Immature natural killer cell (primary cell): ENCODE measurements around the gene FLOT1. TPM values are rescaled to one million over a fixed set of nuclear protein-coding genes. Genes with fewer than 3 reads are reported as not detected.
"Not testable (repeated sequence)": the region's sequence is repeated elsewhere in the genome, so short reads cannot be mapped to it uniquely, and the experiment has no call there.

Experiments used
- DNase-seq, 3 donors: peaks; one replicate each; pipeline ENCODE4 v3.0.0; 2022; ENCODE audit warnings: mixed read lengths in 1 of 3
- H3K27ac Mint-ChIP-seq, 6 donors: one replicate each; pipeline ENCODE4 v1.8.0; 2020; ENCODE audit warnings: mixed read lengths in 6 of 6, mild to moderate bottlenecking in 5 of 6, inconsistent platforms in 4 of 6, moderate library complexity in 3 of 6
- H3K27me3 Mint-ChIP-seq, 3 donors: one replicate each; pipeline ENCODE4 v1.8.0; 2020 to 2021; ENCODE audit warnings: low read depth in 3 of 3, mild to moderate bottlenecking in 3 of 3, mixed read lengths in 3 of 3, moderate library complexity in 3 of 3, inconsistent platforms in 1 of 3
- H3K36me3 Mint-ChIP-seq, 3 donors: one replicate each; pipeline ENCODE4 v1.8.0; 2020; ENCODE audit warnings: mixed read lengths in 3 of 3, inconsistent platforms in 2 of 3, mild to moderate bottlenecking in 2 of 3
- H3K4me1 Mint-ChIP-seq, 2 donors: one replicate each; pipeline ENCODE4 v1.8.0; 2020; ENCODE audit warnings: inconsistent platforms in 2 of 2, mild to moderate bottlenecking in 2 of 2, mixed read lengths in 2 of 2, moderate library complexity in 1 of 2
- H3K4me3 Mint-ChIP-seq, 5 donors: one replicate each; pipeline ENCODE4 v1.8.0; 2020; ENCODE audit warnings: mild to moderate bottlenecking in 5 of 5, mixed read lengths in 5 of 5, inconsistent platforms in 3 of 5, moderate library complexity in 3 of 5
- H3K9me3 Mint-ChIP-seq, 6 donors: one replicate each; pipeline ENCODE4 v1.8.0; 2020; ENCODE audit warnings: mild to moderate bottlenecking in 6 of 6, mixed read lengths in 6 of 6, inconsistent platforms in 4 of 6, moderate library complexity in 3 of 6
- polyA plus RNA-seq, 3 donors: library from polyadenylated mRNA; unstranded; fragments of 300-500 nt; fragmentation: Illumina TruSeq; gene quantifications; one replicate each; pipeline ENCODE4 v1.2.3, GENCODE V29; 2021

Gene FLOT1
- polyA plus RNA-seq, 3 donors from 2014 or later: 148 to 214 (median 174) TPM

DNA sequence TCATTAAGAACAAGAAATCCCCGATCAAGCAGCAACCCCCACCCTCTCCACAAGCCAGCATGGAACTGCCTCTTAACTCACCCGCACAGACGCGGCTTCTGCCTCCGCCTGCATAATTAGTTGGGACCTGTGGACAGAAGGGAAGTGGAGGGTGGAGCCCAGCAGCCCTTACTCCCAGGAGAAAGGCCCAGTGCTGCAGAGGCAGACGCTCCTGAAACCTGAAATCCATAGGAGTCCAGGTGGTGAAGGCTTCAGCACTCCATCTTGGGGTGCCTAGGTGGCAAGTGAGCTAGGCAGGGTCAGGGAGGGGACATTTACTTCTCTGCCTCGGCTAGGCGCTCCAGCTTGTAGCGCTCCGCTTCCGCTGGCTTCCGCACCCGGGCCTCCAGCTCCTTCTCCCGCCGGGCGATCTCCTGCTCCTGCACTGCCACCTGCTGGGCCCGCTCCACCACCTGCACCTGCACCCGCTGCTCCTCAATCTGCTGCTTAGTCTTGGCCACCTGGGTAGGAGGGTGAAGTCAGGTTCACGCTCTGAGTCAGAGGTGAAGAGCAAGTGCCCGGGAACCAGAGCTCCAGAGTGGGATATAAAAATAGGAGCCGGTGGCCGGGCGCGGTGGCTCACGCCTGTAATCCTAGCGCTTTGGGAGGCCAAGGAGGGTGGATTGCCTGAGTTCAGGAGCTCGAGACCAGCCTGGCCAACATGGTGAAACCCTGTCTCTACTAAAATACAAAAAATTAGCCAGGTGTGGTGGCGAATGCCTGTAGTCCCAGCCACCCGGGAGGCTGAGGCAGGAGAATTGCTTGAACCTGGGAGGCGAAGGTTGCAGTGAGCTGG is 11.7 kb downstream of the FLOT1 start:
- peaks cover 0 to 26% (median 6%) of the 10 kb centered on the region in 3 donors for H3K36me3 Mint-ChIP-seq
- no peaks in the 10 kb centered on the region for H3K9me3 Mint-ChIP-seq
- peaks cover 21 to 24% of the 10 kb centered on the region in 2 donors for H3K4me1 Mint-ChIP-seq
- DNase-seq: peak; percentile 49 to 66 (median 58)
- peak overlapping the region in 1 of 6 donors; percentile 40 for H3K27ac Mint-ChIP-seq
- peak overlapping the region in 1 of 5 donors; percentile 6 for H3K4me3 Mint-ChIP-seq
- H3K27me3 Mint-ChIP-seq: no peaks in the 10 kb centered on the region

DNA sequence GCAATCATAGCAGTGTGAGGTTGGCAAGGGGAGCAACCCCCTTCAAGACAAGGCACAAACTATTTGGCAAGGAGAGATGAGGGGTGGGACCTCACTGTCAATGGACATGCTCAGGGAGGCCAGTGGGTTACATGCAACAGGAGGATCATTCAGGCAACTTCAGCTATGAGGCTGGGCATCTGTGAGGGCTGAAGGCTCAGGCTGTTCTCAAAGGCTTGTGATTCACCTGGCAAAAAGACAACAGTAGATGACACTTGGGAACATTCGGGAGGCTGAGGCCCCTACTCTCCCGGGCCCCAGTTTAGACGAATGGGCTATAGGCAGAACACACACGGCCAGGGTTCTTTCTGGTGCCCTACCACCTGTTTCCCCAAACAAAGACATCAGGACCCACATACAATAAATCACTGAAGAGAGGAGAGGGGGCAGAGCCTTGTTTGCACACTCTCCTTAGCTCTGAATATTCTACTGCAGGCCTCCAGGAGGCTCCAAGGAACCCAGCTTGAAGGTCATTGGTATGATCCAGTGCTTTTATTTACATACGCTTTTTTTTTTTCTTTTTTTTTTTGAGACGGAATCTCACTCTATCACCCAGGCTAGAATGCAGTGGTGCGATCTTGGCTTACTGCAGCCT is 14.4 kb downstream of the FLOT1 start:
- DNase-seq: no peak
- Mint-ChIP-seq H3K36me3 (peaks cover 9 to 39% (median 17%) of the 10 kb centered on the region in 3 donors), H3K9me3 (no peaks in the 10 kb centered on the region), H3K27me3 (peaks cover 0 to 2% (median under 1%) of the 10 kb centered on the region in 3 donors), H3K27ac (peak overlapping the region; percentile 45 to 62 (median 58)), H3K4me1 (peaks cover 31 to 41% of the 10 kb centered on the region in 2 donors), H3K4me3 (no peak overlapping the region)

DNA sequence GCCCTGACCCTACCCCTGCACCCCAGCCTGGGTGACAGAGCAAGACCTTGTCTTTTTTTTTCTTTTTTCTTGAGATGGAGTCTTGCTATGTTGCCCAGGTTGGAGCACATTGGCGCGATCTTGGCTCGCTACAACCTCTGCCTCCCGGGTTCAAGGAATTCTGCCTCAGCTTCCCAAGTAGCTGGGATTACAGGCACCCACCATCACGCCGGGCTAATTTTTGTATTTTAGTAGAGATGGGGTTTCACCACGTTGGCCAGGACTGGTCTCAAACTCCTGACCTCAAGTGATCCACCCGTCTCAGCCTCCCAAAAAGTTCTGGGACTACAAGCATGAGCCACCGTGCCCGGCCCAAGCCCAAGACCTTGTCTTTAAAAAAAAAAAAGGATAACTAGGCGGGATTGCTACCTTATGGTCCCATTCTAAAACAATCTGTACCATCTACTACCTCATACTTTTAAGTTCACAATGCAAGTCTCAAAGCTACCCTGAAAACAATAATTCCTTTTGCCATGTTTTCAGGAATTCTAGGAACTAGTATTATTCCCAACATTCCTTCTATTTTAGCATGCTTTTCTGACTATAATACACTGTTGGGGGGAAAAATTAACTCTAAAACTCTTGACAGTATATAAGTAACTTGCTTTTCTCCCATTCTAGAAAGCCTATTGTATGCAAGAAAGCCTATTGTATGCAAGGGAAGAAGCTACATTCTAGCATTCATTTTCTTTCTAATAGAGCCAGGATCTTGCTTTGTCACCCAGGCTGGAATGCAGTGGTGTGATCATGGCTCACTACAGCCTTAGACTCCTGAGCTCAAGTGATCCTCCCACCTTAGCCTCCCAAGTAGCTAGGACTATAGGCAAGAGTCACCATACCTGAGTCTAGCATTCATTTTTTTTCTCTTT is 15.7 kb downstream of the FLOT1 start:
- Mint-ChIP-seq H3K27me3 (peaks cover 6 to 11% (median 9%) of the 10 kb centered on the region in 3 donors), H3K27ac (peak overlapping the region in 5 of 6 donors; percentile 34 to 78 (median 74)), H3K4me3 (no peak overlapping the region), H3K4me1 (peaks cover 44 to 54% of the 10 kb centered on the region in 2 donors), H3K36me3 (peaks cover 4 to 40% (median 23%) of the 10 kb centered on the region in 3 donors), H3K9me3 (no peaks in the 10 kb centered on the region)
- DNase-seq: no peak

GRCh38 chr6:30725713-30726505 is 16.6 kb downstream of the FLOT1 start:
- no peak for DNase-seq
- peak overlapping the region in 5 of 6 donors; percentile 40 to 72 (median 62) for H3K27ac Mint-ChIP-seq
- H3K36me3 Mint-ChIP-seq: peaks cover 4 to 40% (median 23%) of the 10 kb centered on the region in 3 donors
- H3K27me3 Mint-ChIP-seq: peaks cover 13 to 18% (median 17%) of the 10 kb centered on the region in 3 donors
- peaks cover 45 to 56% of the 10 kb centered on the region in 2 donors for H3K4me1 Mint-ChIP-seq
- no peak overlapping the region for H3K4me3 Mint-ChIP-seq
- H3K9me3 Mint-ChIP-seq: no peaks in the 10 kb centered on the region

GRCh38 chr6:30724906-30725667 is 17.4 kb downstream of the FLOT1 start:
- H3K4me1 Mint-ChIP-seq: peaks cover 37 to 49% of the 10 kb centered on the region in 2 donors
- peaks cover 20 to 25% (median 24%) of the 10 kb centered on the region in 3 donors for H3K27me3 Mint-ChIP-seq
- no peak overlapping the region for H3K4me3 Mint-ChIP-seq
- no peaks in the 10 kb centered on the region for H3K9me3 Mint-ChIP-seq
- peaks cover 4 to 36% (median 23%) of the 10 kb centered on the region in 3 donors for H3K36me3 Mint-ChIP-seq
- peak overlapping the region; percentile 34 to 93 (median 44) for H3K27ac Mint-ChIP-seq
- DNase-seq: no peak

- not testable (repeated sequence) for DNase-seq, H3K9me3 Mint-ChIP-seq
- peaks cover 43 to 54% of the 10 kb centered on the region in 2 donors for H3K4me1 Mint-ChIP-seq
- H3K36me3 Mint-ChIP-seq: peaks cover 4 to 33% (median 23%) of the 10 kb centered on the region in 3 donors
- peak overlapping the region in 3 of 5 donors; percentile 1 to 20 (median 14) for H3K4me3 Mint-ChIP-seq
- H3K27me3 Mint-ChIP-seq: peaks cover 21 to 27% (median 24%) of the 10 kb centered on the region in 3 donors
- peak overlapping the region; percentile 59 to 97 (median 94) for H3K27ac Mint-ChIP-seq
Observed at GRCh38 chr6:30723843-30724741, 18.4 kb downstream of the FLOT1 start.

DNA sequence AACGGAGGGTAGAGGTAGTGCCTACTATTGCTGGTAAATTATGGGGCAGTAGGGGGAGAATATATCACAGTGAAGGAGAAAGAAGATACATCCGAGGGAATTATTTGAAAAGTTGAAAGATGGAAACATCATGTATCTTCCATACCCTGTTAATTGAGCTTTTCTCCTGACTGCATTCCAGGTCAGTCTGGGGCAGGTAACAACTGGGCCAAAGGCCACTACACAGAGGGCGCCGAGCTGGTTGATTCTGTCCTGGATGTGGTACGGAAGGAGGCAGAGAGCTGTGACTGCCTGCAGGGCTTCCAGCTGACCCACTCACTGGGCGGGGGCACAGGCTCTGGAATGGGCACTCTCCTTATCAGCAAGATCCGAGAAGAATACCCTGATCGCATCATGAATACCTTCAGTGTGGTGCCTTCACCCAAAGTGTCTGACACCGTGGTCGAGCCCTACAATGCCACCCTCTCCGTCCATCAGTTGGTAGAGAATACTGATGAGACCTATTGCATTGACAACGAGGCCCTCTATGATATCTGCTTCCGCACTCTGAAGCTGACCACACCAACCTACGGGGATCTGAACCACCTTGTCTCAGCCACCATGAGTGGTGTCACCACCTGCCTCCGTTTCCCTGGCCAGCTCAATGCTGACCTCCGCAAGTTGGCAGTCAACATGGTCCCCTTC is 19.2 kb downstream of the FLOT1 start:
- H3K4me3 Mint-ChIP-seq: peak overlapping the region in 4 of 5 donors; percentile 1 to 100 (median 96)
- peaks cover 4 to 31% (median 23%) of the 10 kb centered on the region in 3 donors for H3K36me3 Mint-ChIP-seq
- not testable (repeated sequence) for H3K9me3 Mint-ChIP-seq, DNase-seq
- H3K4me1 Mint-ChIP-seq: peaks cover 47 to 55% of the 10 kb centered on the region in 2 donors
- peak overlapping the region; percentile 93 to 97 (median 96) for H3K27ac Mint-ChIP-seq
- H3K27me3 Mint-ChIP-seq: peaks cover 21 to 27% (median 24%) of the 10 kb centered on the region in 3 donors

- Mint-ChIP-seq H3K4me1 (peaks cover 50 to 59% of the 10 kb centered on the region in 2 donors), H3K27ac (peak overlapping the region; percentile 93 to 97 (median 96)), H3K36me3 (peaks cover 4 to 27% (median 23%) of the 10 kb centered on the region in 3 donors), H3K9me3 (no peaks in the 10 kb centered on the region), H3K4me3 (peak overlapping the region; percentile 94 to 100 (median 97)), H3K27me3 (peaks cover 23 to 29% (median 26%) of the 10 kb centered on the region in 3 donors)
- peak; percentile 79 to 84 (median 81) for DNase-seq
Observed at GRCh38 chr6:30722280-30723112, 20.0 kb downstream of the FLOT1 start.

DNA sequence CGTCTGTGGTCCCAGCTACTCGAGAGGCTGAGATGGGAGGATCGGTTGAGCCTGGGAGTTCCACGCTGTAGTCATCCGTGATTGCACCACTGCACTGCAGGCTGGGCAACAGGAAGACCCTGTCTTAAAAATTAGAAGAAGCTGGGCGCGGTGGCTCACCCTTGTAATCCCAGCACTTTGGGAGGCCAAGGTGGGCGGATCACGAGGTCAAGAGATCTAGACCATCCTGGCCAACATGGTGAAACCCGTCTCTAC is 20.5 kb downstream of the FLOT1 start:
- Mint-ChIP-seq H3K27ac (peak overlapping the region; percentile 93 to 97 (median 96)), H3K27me3 (peaks cover 28 to 34% (median 30%) of the 10 kb centered on the region in 3 donors), H3K36me3 (peaks cover 4 to 27% (median 23%) of the 10 kb centered on the region in 3 donors), H3K4me3 (peak overlapping the region; percentile 94 to 100 (median 97)), H3K4me1 (peaks cover 54 to 64% of the 10 kb centered on the region in 2 donors)
- not testable (repeated sequence) for H3K9me3 Mint-ChIP-seq, DNase-seq
